ENCODE results near the gene DENND2D. TPM values are rescaled to one million over a fixed set of nuclear protein-coding genes. Genes with fewer than 3 reads are reported as not detected.

Gene DENND2D
- total and polyA plus RNA-seq, 8 donors: 8.0 to 30.4 (median 19.5) TPM

- intact Hi-C loops (cut with DNase I): no loop called here
- peaks cover 0 to 13% (median 0%) of the 10 kb centered on the region in 3 donors for H3K36me3 ChIP-seq
- ATAC-seq: no peak
These were observed 20.4 kb downstream of the DENND2D start for GRCh38 chr1:111179968-111180533.

GRCh38 chr1:111176678-111177077, 23.8 kb downstream of the DENND2D start:
- no peak for FAIRE-seq
- no peak for TF ChIP-seq CTCF (IDR thresholded peaks at IDR 0.05)
- intact Hi-C loops (cut with DNase I): no loop called here

More at GRCh38 chr1:111179968-111180533, 20.4 kb downstream of the DENND2D start:
- H3K27me3 ChIP-seq: no peaks in the 10 kb centered on the region
- H3K27ac ChIP-seq: no peak overlapping the region
- FAIRE-seq (no peak), DNase-seq (no peak)
- H3K9me3 ChIP-seq: no peaks in the 10 kb centered on the region
- TF ChIP-seq CTCF (IDR thresholded peaks at IDR 0.05): no peak
- H3K4me3 ChIP-seq: no peak overlapping the region
- H3K4me1 ChIP-seq: peaks cover 0 to 6% (median 0%) of the 10 kb centered on the region in 3 donors

GRCh38 chr1:111175349-111175748, 25.1 kb downstream of the DENND2D start:
- TF ChIP-seq CTCF (IDR thresholded peaks at IDR 0.05): no peak
- WGBS, 2 donors: 88 to 94% methylated on average over 3 of the region's 3 CpGs

More at GRCh38 chr1:111176678-111177077, 23.8 kb downstream of the DENND2D start:
- no peaks in the 10 kb centered on the region for H3K27me3 ChIP-seq
- WGBS, 2 donors: 48 to 58% methylated on average over 1 of the region's 1 CpG
- peaks cover 0 to under 1% (median 0%) of the 10 kb centered on the region in 3 donors for H3K4me1 ChIP-seq
- no peak overlapping the region for H3K4me3 ChIP-seq
- no peaks in the 10 kb centered on the region for H3K9me3 ChIP-seq
- ATAC-seq (no peak), DNase-seq (no peak)
- H3K27ac ChIP-seq: no peak overlapping the region
- no peaks in the 10 kb centered on the region for H3K36me3 ChIP-seq

GRCh38 chr1:111174070-111174469, 26.4 kb downstream of the DENND2D start:
- no peak for TF ChIP-seq CTCF (IDR thresholded peaks at IDR 0.05)
- Histone ChIP-seq H3K4me1 (peaks cover 0 to 7% (median 7%) of the 10 kb centered on the region in 3 donors), H3K36me3 (no peaks in the 10 kb centered on the region), H3K9me3 (no peaks in the 10 kb centered on the region), H3K27me3 (no peaks in the 10 kb centered on the region), H3K27ac (no peak overlapping the region), H3K4me3 (no peak overlapping the region)
- FAIRE-seq: no peak
- intact Hi-C loops (cut with DNase I): no loop called here
- no peak for ATAC-seq
- DNase-seq: no peak

More at GRCh38 chr1:111175349-111175748, 25.1 kb downstream of the DENND2D start:
- no peak overlapping the region for H3K4me3 ChIP-seq
- FAIRE-seq (no peak), ATAC-seq (no peak), DNase-seq (no peak)
- no peaks in the 10 kb centered on the region for H3K4me1 ChIP-seq
- intact Hi-C loops (cut with DNase I): no loop called here
- no peak overlapping the region for H3K27ac ChIP-seq
- H3K27me3 ChIP-seq: no peaks in the 10 kb centered on the region
- H3K36me3 ChIP-seq: no peaks in the 10 kb centered on the region
- no peaks in the 10 kb centered on the region for H3K9me3 ChIP-seq

GRCh38 chr1:111172463-111172862, 28.0 kb downstream of the DENND2D start:
- H3K9me3 ChIP-seq: no peaks in the 10 kb centered on the region
- intact Hi-C loops (cut with DNase I): no loop called here
- no peak for TF ChIP-seq CTCF (IDR thresholded peaks at IDR 0.05)
- no peaks in the 10 kb centered on the region for H3K36me3 ChIP-seq
- no peaks in the 10 kb centered on the region for H3K27me3 ChIP-seq
- H3K4me1 ChIP-seq: peaks cover 0 to 8% (median 7%) of the 10 kb centered on the region in 3 donors
- no peak for FAIRE-seq
- ATAC-seq: no peak
- H3K27ac ChIP-seq: no peak overlapping the region
- no peak for DNase-seq
- no peak overlapping the region for H3K4me3 ChIP-seq

Measured in pancreas (tissue), 10 donors.